ENCODE results near the gene RNF20.

GRCh38 chr9:101495810-101496209, 37.8 kb upstream of the RNF20 start:
- TF ChIP-seq RAD21 (IDR thresholded peaks at IDR 0.05; ENCODE audit: low read length) (no peak), REST (IDR thresholded peaks at IDR 0.05; ENCODE audit: low read depth, low read length) (no peak)

Data from SK-N-SH (cell line).